IMR-90 (cell line): ENCODE results near the gene ZBTB46. TPM values are rescaled to one million over a fixed set of nuclear protein-coding genes. Genes with fewer than 3 reads are reported as not detected.

Experiments
- ATAC-seq: fragments of 200-7000 bp; cut with Tn5 transposase; 2 replicates; pipeline ENCODE4 v1.9.1; 2020; ENCODE audit warnings: low read depth, mild to moderate bottlenecking, moderate library complexity
- BruUV-seq: library from RNA; stranded (reverse); fragments of 400-500 nt; replicated peaks from 2 replicates; lab custom pipeline; 2021; lab: Mats Ljungman, UMichigan
- CTCF ChIA-PET: fragments of 300-600 bp; formaldehyde crosslinking; extraction: SDS; loops from one replicate; lab custom pipeline; 2021; ENCODE audit warnings: antibody characterized with exemption; lab: Yijun Ruan, JAX
- POLR2A ChIA-PET: fragments of 300-600 bp; sonication (Branson Sonifier 250); formaldehyde crosslinking; loops from one replicate; lab custom pipeline; 2022; ENCODE audit warnings: antibody characterized with exemption; ENCODE audit not compliant: unreplicated experiment; lab: Charles Lee
- DNase-seq: peaks from one replicate; pipeline ENCODE4 v3.0.0; 2013
- H2AFZ ChIP-seq: replicated peaks from 2 replicates; pipeline ENCODE3; 2013; ENCODE audit warnings: low read length, mild to moderate bottlenecking; ENCODE audit not compliant: poor library complexity
- H2AK5ac ChIP-seq: 2 replicates; pipeline ENCODE4 v1.6.1; 2013; ENCODE audit warnings: low read depth, low read length, inconsistent platforms
- H2AK9ac ChIP-seq: replicated peaks from 2 replicates; pipeline ENCODE3; 2013; ENCODE audit warnings: mild to moderate bottlenecking, low read depth, low read length, moderate library complexity; ENCODE audit not compliant: poor library complexity
- H2BK120ac ChIP-seq: 2 replicates; pipeline ENCODE4 v1.6.1; 2013; ENCODE audit warnings: low read depth, low read length, inconsistent platforms
- H2BK15ac ChIP-seq: 3 replicates; pipeline ENCODE4 v1.6.1; 2013; ENCODE audit warnings: low read depth, low read length, inconsistent platforms
- H2BK20ac ChIP-seq: 2 replicates; pipeline ENCODE4 v1.6.1; 2013; ENCODE audit warnings: low read depth, mild to moderate bottlenecking, inconsistent platforms, low read length, moderate library complexity
- H2BK5ac ChIP-seq: 2 replicates; pipeline ENCODE4 v1.6.1; 2013; ENCODE audit warnings: mild to moderate bottlenecking, low read depth, low read length, inconsistent platforms; ENCODE audit not compliant: poor library complexity, severe bottlenecking
- H3K14ac ChIP-seq: replicated peaks from 2 replicates; pipeline ENCODE4 v1.6.1; 2013; ENCODE audit warnings: low read depth, low read length, inconsistent platforms
- H3K18ac ChIP-seq: 2 replicates; pipeline ENCODE4 v1.6.1; 2013; ENCODE audit warnings: low read depth, low read length, control low read depth
- H3K23ac ChIP-seq: 2 replicates; pipeline ENCODE4 v1.6.1; 2013; ENCODE audit warnings: low read depth, low read length, inconsistent platforms
- H3K27ac ChIP-seq: 2 replicates; pipeline ENCODE4 v1.5.1; 2013; ENCODE audit warnings: mild to moderate bottlenecking, control low read depth, low read length; ENCODE audit not compliant: insufficient read depth
- H3K27me3 ChIP-seq: 2 replicates; pipeline ENCODE4 v1.6.1; 2013; ENCODE audit warnings: low read length; ENCODE audit not compliant: control insufficient read depth, insufficient read depth
- H3K36me3 ChIP-seq: 2 replicates; pipeline ENCODE4 v1.6.1; 2013; ENCODE audit warnings: low read length, mixed read lengths; ENCODE audit not compliant: control insufficient read depth, insufficient read depth
- H3K4ac ChIP-seq: 2 replicates; pipeline ENCODE4 v1.6.1; 2013; ENCODE audit warnings: low read depth, low read length, inconsistent platforms
- H3K4me1 ChIP-seq: 2 replicates; pipeline ENCODE4 v1.6.1; 2013; ENCODE audit warnings: low read length, mixed read lengths; ENCODE audit not compliant: control insufficient read depth, insufficient read depth
- H3K4me2 ChIP-seq: 2 replicates; pipeline ENCODE4 v1.6.1; 2013; ENCODE audit warnings: low read depth, mild to moderate bottlenecking, control low read depth, low read length, moderate library complexity
- H3K4me3 ChIP-seq: 2 replicates; pipeline ENCODE4 v1.5.1; 2013; ENCODE audit warnings: low read depth, mild to moderate bottlenecking, control low read depth, low read length, moderate library complexity; ENCODE audit not compliant: insufficient read depth
- H3K56ac ChIP-seq: 2 replicates; pipeline ENCODE4 v1.6.1; 2013; ENCODE audit warnings: low read length, inconsistent platforms; ENCODE audit not compliant: insufficient read depth; ENCODE audit errors: extremely low read depth
- H3K79me1 ChIP-seq, 2 experiments: 2 replicates each; pipeline ENCODE4 v1.6.1; 2013; ENCODE audit warnings: low read length in 2 of 2, inconsistent platforms in 1 of 2, low read depth in 1 of 2
- H3K9ac ChIP-seq: 2 replicates; pipeline ENCODE4 v1.6.1; 2013; ENCODE audit warnings: low read depth, low read length, control low read depth
- H3K9me1 ChIP-seq: 2 replicates; pipeline ENCODE4 v1.6.1; 2013; ENCODE audit warnings: low read length, inconsistent platforms; ENCODE audit not compliant: insufficient read depth
- H3K9me3 ChIP-seq: 2 replicates; pipeline ENCODE4 v1.6.1; 2013; ENCODE audit warnings: low read length; ENCODE audit not compliant: control insufficient read depth, insufficient read depth
- H4K20me1 ChIP-seq: 2 replicates; pipeline ENCODE4 v1.6.1; 2013; ENCODE audit warnings: low read length, inconsistent platforms; ENCODE audit not compliant: insufficient read depth
- H4K5ac ChIP-seq: 2 replicates; pipeline ENCODE4 v1.6.1; 2013; ENCODE audit warnings: mild to moderate bottlenecking, low read depth, low read length, control low read depth
- H4K8ac ChIP-seq, 2 experiments: 2 replicates each; pipeline ENCODE4 v1.6.1; 2013; ENCODE audit warnings: low read depth in 2 of 2, low read length in 2 of 2, control low read depth in 1 of 2, inconsistent platforms in 1 of 2
- H4K91ac ChIP-seq: 2 replicates; pipeline ENCODE4 v1.6.1; 2013; ENCODE audit warnings: low read depth, low read length, inconsistent platforms; ENCODE audit not compliant: insufficient read depth
- BHLHE40 ChIP-seq: fragments of 150-350 bp; IDR thresholded peaks from 2 replicates; pipeline ENCODE4 v1.6.1; 2016; ENCODE audit warnings: mild to moderate bottlenecking, low read depth, low read length
- CEBPB ChIP-seq: IDR thresholded peaks from 2 replicates; pipeline ENCODE4 v1.6.1; 2012; ENCODE audit warnings: low read depth, low read length, improper control_type of control experiment
- CTCF ChIP-seq: conservative IDR thresholded peaks from 2 replicates; pipeline ENCODE4 v1.5.1; 2012; ENCODE audit warnings: mild to moderate bottlenecking, low read depth, low read length, improper control_type of control experiment
- FOS ChIP-seq: fragments of 150-350 bp; IDR thresholded peaks from 2 replicates; pipeline ENCODE4 v1.6.1; 2016; ENCODE audit warnings: low read depth, low read length
- MAFK ChIP-seq: IDR thresholded peaks from 2 replicates; pipeline ENCODE4 v1.6.1; 2012; ENCODE audit warnings: low read depth, low read length, improper control_type of control experiment
- MAZ ChIP-seq: IDR thresholded peaks from 2 replicates; pipeline ENCODE4 v1.6.1; 2012; ENCODE audit warnings: low read depth, mild to moderate bottlenecking, low read length, improper control_type of control experiment, moderate library complexity, borderline replicate concordance
- NFE2L2 ChIP-seq: fragments of 150-350 bp; IDR thresholded peaks from 2 replicates; pipeline ENCODE4 v1.6.1; 2016; ENCODE audit warnings: low read depth, mild to moderate bottlenecking, low read length
- RCOR1 ChIP-seq: IDR thresholded peaks from 2 replicates; pipeline ENCODE4 v1.6.1; 2012; ENCODE audit warnings: mild to moderate bottlenecking, low read length, improper control_type of control experiment; ENCODE audit not compliant: insufficient replicate concordance
- USF2 ChIP-seq: fragments of 150-350 bp; IDR thresholded peaks from 2 replicates; pipeline ENCODE4 v1.6.1; 2017; ENCODE audit warnings: mild to moderate bottlenecking, antibody characterized with exemption, low read length, low read depth
- WGBS, 2 experiments: methylation state at CpG; one replicate each; pipeline versions ENCODE4 v1.1.5 to v1.1.7; 2013; ENCODE audit warnings: missing lambda C conversion rate in 2 of 2; ENCODE audit not compliant: insufficient read length in 1 of 2; ENCODE audit errors: extremely low coverage in 2 of 2; 5-methylcytosine and 5-hydroxymethylcytosine counted together
- dilution Hi-C: fragments of 300-500 bp; cut with HindIII; formaldehyde crosslinking; loops from one replicate; pipeline ENCODE4 v1.14.3; 2018; ENCODE audit warnings: low sequenced_read_pairs; ENCODE audit not compliant: unreplicated experiment
- in situ Hi-C: fragments of 300-500 bp; cut with MboI; formaldehyde crosslinking; loops from 3 replicates; pipeline ENCODE4 v1.14.3; 2019; ENCODE audit warnings: low sequenced_read_pairs, inconsistent platforms, mixed read lengths
- intact Hi-C: fragments of 100-400 bp; cut with micrococcal nuclease; formaldehyde crosslinking; loops from 2 replicates; pipeline ENCODE4 v1.10.0; 2022
- polyA plus RNA-seq, 3 experiments: library from polyadenylated mRNA; depleted of rRNA; stranded (reverse); fragments of >200 nt; gene quantifications; 2 replicates each; pipeline ENCODE4 v1.2.3, GENCODE V29; 2012; ENCODE audit warnings: low replicate concordance in 1 of 3
- total RNA-seq: library from RNA; depleted of rRNA; stranded (reverse); fragments of >200 nt; gene quantifications from 2 replicates; pipeline ENCODE4 v1.2.3, GENCODE V29; 2012

The ZBTB46 gene
- total and polyA plus RNA-seq, 2 of the 4 experiments (the other 2 are of a cell fraction) = 4.2 to 14.9 TPM

- TF ChIP-seq FOS = no peak
Measured at GRCh38 chr20:63855363-63856097, 24.5 kb upstream of the ZBTB46 start (continued).

GRCh38 chr20:63854766-63855362, 23.8 kb upstream of the ZBTB46 start:
- no peak overlapping the region; the same call in 1 of the 2 replicates for H3K18ac ChIP-seq
- no peaks in the 10 kb centered on the region for H3K9me3 ChIP-seq
- H3K27me3 ChIP-seq = no peaks in the 10 kb centered on the region; the same call in 1 of the 2 replicates
- in situ Hi-C loops = loop anchor here (5.0 kb wide), 1 partner anchor 73 kb away; no protein-coding TSS in a partner anchor
- H3K4me1 ChIP-seq = peaks cover 27% of the 10 kb centered on the region
- WGBS, 2 experiments = 27% methylated on average over 13 of the region's 26 CpGs; no CpG with 5 or more reads in 1 of the 2 experiments
- BruUV-seq = no TSS peak
- no peak overlapping the region for H3K9ac ChIP-seq
- H4K5ac ChIP-seq = peak overlapping the region; percentile 60
- no peaks in the 10 kb centered on the region for H3K79me1 ChIP-seq
- dilution Hi-C loops = no loop called here
- peak; percentile 37 for ATAC-seq
- no peak overlapping the region for H3K27ac ChIP-seq
- ChIA-PET CTCF (interaction anchor here (1.2 kb wide), 1 partner anchor 9 kb away, joined by 3 read pairs; no protein-coding TSS in a partner anchor), POLR2A (no interaction called here)
- H3K56ac ChIP-seq = no peak overlapping the region
- intact Hi-C loops = no loop called here
- no peaks in the 10 kb centered on the region for H3K9me1 ChIP-seq
- H2BK120ac ChIP-seq = 0 out of 2 replicates have a peak overlapping the region, but pooled peaks have one; percentile 15
- no peak overlapping the region for H3K4me2 ChIP-seq
- H2BK15ac ChIP-seq = no peak overlapping the region
- H2AK9ac ChIP-seq = peak overlapping the region; percentile 28
- no peak overlapping the region for H3K4me3 ChIP-seq
- DNase-seq = no peak
- peak overlapping the region; percentile 22; the same call in 1 of the 2 replicates for H3K4ac ChIP-seq
- TF ChIP-seq MAZ (no peak), BHLHE40 (no peak), CTCF (no peak), MAFK (no peak), NFE2L2 (no peak), CEBPB (no peak), FOS (no peak), USF2 (no peak), RCOR1 (no peak)
- peak overlapping the region; percentile 50; the same call in 1 of the 2 replicates for H2AK5ac ChIP-seq
- no peaks in the 10 kb centered on the region; the same call in 1 of the 2 replicates for H4K20me1 ChIP-seq
- peak overlapping the region; percentile 65; the same call in 1 of the 2 replicates for H3K14ac ChIP-seq
- H2AFZ ChIP-seq = peak overlapping the region; percentile 78
- H3K23ac ChIP-seq = peak overlapping the region; percentile 16; the same call in 1 of the 2 replicates
- no peaks in the 10 kb centered on the region for H3K36me3 ChIP-seq
- H2BK5ac ChIP-seq = no peak overlapping the region
- no peak overlapping the region for H4K91ac ChIP-seq
- H2BK20ac ChIP-seq = no peak overlapping the region
- H4K8ac ChIP-seq = peak overlapping the region; percentile 21 to 39; a peak in 1 of 4 replicates
